Measurements from ENCODE around the gene TSHZ2.

TSHZ2 gene

DNA sequence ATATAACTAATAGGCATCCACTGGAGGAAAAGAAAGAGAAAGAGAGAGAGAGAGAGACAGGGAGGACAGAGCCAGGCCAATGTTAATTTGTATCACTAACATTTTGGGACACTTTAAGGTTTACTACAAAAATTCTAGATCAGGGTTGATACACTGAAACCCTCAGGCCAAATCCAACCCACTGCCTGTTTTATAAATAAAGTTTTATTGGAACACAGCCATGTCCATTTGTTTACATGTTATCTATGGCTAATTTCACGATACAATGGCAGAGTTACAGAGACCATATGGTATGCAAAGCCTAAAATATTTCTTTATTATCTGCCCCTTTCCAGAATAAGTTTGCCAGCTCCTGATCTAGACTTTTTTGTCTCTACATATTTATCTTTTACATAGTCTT, 357.6 kb downstream of the TSHZ2 start:
- no peak for DNase-seq

DNA sequence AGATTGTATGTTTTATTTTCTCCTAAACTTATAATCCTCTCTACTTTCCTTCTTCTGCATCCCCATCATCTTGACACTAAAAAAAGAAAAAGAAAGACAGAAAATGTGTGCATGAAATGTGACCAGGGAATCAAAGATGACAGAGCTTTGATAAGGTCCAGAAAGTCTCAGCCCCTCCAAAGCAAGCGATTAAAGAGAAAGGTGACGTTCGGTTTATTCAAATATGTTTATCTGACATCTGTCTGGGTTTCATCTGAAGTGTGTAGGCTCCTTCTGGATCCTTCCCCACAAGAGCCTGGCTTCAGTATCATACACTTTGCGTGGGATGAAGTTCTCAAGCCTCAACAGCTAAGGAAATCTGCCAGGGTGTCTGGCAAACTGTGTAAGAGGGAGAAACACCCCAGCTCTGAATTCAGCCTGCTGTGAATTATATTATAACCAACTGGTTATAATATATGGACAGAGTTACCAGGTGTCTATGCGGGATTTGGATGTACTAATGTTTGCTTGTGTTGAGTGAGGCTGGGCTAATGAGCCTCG, 358.5 kb downstream of the TSHZ2 start:
- DNase-seq = no peak

DNA sequence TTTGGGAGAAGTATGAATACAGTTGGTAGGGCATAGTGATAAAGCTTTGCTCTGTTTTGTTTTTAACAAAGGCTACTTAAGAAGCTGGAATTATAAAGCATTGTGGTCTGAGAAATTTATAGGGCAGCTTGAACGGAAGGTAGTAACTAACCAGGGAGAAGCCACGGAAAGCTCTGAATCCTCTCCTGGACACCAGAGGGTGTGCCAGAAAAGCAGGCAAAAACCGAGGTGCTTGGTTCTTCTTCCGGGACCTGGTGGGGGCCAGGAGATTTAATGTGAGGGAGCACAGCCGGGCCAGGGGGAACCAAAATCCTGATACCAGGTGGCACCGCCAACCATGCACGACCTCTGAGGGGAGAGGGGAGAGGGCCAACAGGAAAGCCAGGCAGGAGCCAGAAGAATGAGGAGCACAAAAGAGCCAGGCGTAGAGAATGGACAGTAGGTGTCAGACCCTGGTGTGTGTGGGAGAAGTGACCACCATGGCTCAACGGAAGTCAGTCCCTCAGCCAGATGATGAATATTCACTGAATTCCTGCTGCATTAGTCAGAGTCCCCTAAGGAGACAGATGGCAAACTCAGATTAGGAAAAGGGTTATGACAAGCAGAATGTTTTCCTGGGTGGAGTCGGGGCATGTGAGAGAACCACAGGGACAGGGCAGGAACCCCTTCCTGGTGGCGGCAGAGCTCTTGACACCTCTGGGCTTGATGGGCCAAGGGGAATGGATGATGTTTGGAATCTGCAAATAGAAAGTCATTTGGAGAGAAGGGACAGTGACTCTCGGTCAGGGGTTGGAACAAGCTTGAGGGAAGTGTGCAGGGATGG, 359.2 kb downstream of the TSHZ2 start:
- DNase-seq = no peak

DNA sequence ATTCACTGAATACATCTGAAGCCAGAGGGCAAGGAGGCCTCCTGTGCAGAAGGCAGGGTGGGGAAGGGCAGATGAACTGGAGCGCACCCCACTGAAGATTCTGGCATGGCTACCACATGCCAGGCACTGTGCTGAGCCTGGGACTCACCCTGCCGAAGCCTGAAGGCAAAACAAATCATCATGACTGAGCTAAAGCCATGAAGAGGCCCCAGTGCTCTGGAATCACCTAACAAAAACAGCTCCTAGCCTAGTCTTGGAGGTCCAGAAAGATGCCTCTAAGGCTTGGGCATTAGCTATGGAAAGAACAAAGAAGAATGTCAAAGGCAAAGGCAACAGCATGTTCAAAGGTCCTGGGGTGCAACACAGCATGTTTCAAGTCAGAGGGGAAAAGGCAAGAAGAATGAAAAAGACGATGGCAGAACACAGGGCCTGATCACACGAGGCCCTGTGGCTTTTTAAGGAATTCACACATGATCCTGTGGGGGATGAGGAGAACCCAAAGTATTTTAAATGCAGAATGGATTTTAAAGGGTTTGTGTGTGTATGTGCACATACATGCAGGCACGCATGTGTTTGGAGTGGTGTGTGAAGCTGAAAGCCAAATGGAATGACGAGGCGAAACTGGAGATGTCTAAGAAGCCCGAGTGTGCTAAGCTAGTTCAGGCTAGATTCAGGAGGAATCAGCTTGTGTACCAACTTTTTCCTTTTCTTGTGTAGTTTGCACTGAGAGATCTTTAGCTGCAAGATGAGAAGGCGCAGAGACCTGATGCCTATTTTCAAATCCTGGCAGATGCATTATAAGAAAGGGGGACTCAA, 360.1 kb downstream of the TSHZ2 start:
- no peak for DNase-seq

DNA sequence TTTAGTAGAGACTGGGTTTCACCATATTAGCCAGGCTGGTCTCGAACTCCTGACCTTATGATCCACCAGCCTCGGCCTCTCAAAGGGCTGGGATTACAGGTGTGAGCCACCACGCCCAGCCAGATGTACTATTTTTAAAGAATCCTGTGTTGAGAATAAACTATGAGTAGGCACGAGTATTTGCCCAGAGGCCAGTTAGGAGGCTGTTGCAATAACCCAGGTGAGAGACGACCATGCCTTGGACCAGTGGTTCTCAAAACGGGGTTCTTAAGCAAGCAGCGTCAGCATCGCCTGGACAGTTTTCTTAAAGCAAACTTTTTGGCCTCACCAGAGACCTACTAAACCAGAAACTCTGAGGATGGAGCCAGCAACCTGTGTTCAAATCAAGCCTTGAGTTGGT, 362.7 kb downstream of the TSHZ2 start:
- no peak for DNase-seq

DNA sequence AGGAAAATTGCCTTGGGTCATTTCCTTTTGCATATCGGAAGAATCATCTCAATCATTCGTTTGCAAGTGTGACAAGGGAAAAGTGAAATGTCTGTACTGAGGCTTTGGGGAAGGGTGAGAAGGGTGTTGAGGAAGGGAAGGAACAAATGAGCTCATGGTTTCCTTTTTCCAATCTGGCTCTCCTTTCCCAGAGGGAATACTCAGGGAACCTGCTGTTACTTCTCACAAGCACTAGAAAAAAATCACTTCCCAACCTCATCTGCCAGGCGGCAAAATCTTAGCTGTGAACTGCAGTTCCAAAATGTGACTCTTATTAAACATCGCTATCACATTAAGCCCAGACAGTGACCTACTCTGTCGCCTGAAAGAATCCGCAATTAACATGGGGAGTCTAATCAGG, 363.4 kb downstream of the TSHZ2 start:
- no peak for DNase-seq

DNA sequence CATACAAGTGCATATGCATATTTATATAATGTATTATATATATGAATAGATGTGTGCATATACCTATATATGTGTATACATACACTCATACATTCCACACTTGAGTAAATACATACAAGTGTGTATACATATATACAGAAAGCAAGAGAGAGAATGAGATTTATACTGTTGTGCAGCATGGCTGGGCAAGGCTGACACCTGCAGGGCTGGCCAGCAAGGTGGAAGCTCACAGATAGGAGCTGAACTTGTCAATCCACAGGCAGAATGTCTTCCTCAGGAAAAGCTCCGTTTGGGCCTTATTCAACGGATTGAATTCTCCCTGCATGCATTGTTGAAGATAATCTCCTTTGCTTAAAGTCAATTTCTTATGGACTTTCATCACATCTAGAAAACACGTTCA, 364.7 kb downstream of the TSHZ2 start:
- DNase-seq = no peak

DNA sequence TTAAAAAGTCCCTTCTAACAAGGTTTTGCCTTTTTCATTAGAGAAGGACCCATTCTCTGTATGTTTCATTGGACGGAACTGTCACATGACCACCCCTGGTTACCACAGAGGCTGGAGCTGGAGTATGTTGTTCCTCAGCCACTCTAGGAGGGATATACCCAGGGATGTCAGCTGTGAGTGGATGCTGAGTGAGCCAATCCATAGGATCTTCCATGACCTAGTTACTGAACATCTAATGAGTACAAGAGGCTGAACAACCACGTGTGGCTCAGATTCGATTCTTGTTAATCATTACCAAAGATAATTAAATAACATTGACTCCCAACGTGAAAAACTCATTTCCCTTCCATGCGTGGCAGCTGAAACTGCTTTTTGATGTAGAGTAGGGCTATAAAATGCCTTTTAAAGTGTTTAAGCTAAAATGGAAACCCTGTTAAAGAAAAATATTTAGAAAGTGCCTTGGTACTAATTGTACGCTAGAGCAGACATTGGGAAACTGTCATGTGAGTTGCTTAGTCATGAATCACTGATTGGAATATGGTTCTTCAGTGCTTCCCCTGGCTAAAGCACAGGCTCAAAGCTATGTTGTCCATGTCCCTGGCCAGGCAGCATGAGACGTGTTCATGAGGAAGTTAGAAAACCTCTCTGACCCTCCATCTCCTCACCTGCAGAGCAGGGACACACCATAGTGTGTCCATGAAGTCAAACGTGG, 365.4 kb downstream of the TSHZ2 start:
- DNase-seq = no peak

DNA sequence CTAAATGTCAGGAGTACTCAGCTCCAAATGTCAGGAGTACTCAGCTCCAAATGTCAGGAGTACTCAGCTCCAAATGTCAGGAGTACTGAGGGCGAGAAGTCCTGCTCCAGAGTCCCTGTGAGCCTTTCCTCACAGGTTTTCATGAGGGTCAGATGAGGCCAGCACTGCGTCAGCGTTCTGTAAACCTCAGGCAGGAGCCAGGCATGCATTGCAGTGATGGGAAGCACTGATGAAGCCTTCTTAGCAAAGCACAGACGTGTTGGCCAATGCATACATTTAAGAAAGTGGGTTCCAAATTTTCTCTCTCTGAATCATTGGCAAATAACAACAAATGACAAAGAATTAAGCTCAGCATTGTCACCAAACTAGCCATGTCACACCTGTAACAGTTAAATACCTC, 366.6 kb downstream of the TSHZ2 start:
- DNase-seq = no peak

DNA sequence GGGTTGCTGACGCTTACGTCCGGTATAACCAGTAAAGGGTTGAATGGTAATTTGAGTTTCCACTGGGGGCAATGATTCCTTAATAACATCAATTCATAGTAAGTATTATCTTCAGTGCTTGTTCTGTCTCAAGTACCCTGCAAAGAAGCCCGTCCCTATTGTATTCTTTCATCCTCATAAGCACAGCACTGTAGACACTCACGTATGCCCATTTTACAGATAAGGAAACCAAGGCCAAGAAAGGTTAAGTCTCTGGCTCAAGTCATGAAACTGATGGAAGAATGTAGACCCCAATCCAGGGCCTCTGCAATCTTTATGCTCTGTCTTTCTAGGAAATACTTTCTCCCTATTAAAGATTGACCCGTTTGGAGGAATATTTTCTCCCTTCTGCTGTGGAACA, 370.3 kb downstream of the TSHZ2 start:
- no peak for DNase-seq

DNA sequence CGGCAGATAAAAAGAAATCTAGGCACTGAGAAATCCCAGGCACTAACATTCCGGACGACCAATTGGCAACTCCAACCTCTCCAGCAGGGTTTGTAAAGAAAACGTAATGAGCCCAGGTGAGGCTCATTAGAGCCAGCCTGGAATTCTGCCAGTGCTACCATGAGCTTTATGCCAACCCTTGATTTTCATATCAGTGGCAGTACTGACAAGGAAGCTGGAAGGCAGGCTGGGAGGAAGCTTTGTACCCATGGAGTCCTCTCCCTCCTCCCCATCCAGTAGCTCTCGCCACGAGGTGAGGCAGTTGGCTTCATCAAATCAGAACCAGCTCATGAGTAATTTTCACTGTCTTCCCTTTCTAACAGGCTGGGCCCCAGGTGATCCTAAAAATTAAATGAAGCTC, 371.3 kb downstream of the TSHZ2 start:
- no peak for DNase-seq

DNA sequence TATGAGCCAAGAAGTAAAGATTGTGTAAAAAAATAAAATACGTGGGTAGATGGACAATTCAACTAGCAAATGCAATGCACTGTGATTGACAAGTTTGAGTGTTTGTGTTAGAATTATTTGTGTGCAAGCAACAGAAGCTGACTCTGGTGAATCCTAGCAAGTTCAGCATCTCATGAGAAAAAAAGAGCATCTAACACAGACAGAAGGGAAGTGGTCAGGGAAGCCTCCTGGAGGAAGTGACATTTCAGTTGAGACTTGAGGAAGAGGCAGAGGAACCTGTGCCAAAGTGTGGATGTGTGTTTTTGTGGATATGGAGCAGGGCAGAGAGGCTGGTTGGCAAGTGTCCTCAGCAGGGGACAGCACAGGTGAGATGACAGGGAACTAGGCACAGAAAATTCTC, 372.7 kb downstream of the TSHZ2 start:
- DNase-seq = no peak

DNA sequence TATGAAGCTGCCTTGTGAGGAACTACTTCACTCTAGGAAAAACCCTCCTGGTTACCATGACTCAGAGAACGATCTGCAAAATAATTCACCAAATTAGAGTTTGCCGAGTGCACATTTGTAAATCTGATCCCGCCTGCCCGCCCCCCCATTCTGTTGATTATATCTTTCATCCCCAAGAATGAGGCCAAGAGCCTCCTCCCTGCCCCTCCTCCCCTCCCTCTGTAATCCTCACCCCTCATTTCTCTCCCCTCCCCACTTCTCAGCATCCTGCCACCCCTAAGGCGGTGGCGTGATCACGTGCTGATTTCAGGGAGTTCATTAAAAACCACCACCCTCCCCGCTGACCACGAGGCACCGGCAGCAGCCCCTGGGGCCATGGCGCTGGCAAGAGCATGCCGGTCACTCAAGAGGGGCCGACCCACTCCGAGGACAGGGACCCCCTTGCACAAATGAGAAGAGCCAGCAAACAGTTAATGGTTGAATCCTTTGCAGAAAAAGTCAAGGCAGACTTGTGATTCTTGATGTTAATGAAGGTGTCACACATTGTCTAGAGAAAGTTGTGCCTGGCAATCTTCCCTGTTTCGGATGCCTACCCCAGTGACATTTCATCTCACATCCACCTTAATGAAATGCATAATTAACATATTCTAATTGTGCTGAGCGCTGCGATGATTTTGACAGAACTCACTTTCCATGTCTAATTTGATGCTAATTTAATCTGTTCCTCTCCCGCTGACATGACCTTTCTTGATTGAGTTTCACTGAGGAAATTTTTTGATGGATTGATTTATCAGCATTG, 373.6 kb downstream of the TSHZ2 start:
- DNase-seq = no peak

DNA sequence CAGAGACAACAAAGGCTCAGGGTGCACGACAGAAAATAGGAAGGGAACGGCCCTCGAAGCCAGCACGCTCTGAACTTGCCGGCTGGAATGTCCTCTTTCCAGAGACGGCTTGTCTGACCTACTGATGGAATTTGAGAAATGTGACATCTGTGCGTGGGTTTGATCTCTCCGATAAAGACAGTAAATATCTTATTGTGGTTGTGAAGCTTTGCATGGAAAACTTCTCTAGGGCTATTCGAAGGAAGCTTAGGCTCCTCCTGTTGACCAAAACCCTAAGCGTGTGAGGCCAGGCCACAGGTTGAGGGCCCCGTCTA, 374.1 kb downstream of the TSHZ2 start:
- no peak for DNase-seq

DNA sequence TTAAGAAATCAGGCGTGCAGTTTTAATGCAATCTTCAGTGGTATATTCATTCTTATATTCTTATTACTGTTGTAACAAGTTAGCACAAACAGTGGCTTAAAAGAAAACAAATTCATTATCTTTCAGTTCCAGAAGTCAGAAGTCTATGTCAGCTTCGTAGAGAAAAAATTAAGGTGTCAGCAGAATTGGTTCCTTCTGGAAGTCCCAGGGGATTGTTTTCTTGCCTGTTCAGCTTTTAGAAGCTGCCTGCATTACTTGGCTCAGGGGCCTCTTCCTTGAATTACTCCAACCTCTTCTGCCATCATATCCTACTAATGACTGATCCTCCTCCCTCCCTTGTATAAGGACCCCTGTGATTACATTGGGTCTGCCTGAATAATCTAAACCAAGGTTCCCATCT, 377.6 kb downstream of the TSHZ2 start:
- DNase-seq = no peak

DNA sequence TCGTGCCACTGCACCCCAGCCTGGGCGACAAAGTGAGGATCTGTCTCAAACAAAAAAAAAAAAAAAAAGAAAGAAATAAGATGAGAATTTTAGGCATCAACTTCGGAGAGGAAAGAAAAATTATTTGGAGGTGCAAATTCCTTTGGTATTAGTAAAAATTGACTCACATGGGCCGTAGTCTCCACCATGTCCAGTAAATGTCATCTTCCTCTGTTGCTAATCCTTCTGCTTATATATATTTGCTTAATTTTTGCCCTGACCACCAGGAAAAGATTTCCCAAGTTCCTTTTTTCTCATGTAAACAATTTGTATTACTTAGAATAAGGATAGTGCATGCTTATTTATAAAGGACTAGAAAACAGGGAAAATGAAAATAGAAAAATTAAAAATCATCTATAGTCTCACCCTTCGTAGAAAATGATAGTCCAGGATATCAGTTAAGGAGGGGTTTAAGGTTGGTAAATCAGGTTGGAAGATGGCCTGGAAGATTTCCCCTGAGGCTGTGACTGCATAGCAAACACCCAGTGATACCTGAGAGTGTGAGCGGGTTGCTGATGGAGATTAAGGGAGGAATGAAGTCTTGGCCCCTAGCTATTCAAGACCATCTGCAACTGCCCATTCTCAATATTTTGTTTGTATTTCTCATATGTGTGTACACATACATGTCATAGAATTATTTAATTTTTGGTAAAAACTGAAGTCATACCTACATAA, 380.7 kb downstream of the TSHZ2 start:
- DNase-seq = no peak

DNA sequence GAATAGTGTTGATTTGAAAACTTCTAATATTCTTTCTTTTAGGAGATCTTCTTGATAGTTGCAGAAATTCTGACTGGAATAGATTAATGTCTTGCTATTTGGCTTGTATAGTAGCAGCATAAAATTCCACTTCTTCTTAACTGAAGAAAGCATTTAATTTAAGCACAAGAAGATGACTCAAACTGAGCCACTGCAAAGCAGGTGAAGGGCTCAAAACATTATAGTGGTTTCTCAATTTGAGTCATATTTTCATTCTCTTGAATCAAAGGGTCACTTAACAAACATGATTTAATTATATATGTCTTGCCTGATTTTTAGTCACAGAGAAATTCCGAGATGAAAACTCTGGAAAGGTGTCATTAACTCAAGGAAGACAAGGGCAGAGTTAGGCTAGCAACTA, 382.2 kb downstream of the TSHZ2 start:
- no peak for DNase-seq

DNA sequence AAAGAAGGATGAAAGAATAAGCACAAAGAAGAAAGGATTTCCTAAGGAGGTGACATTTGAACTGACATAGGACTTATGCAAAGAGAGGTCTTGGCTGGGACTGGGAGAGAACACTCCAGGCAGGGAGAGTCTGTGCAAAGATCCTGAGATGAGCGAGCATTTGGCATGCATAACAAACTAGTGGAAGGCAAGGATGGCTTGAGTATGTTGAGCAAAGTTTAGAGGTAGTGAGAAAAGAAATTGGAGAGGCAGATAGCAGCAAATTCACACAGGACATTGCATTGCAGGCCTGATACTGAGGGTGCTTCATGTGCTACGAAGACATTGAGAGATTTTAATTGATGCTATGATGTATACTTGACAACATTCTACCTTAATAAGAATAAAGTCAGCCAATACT, 383.6 kb downstream of the TSHZ2 start:
- no peak for DNase-seq

DNA sequence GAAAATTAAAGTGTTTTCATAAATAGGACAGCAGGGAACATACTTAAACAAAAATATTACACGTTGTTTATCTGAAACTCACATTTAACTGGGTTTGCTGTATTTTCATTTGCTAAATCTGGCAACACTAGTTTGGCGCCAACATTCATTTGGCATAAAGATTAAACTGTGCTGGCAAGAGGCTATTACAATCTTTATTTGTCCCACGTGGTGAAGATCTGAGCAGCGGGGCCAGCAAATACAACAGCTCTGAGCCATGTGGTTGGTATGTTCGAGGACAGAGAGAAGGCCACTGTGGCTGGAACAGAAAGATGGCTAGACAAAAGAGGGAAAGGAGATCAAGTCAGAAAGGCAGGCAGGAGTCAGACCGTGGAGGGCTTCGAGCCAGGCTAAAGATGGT, 387.3 kb downstream of the TSHZ2 start:
- no peak for DNase-seq

DNA sequence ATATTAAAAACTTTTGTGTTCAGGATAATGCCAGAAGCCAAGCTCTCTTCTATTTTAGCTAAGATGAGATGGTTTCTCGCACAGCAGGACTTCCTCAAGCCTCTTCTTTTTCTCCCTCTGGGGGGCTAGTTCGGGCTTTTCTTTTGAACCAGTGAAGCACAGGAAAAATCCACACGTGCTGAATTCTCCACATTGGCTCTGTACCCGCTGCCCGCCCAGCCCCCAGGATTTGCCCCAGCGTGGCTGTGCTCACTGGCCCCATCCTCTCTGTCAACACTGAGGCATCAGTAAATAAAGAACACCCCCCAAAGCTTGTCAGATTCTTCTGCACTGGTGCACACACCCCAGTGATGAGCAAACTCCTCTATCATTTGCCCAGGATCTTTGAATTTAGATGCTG, 388.7 kb downstream of the TSHZ2 start:
- no peak for DNase-seq

DNA sequence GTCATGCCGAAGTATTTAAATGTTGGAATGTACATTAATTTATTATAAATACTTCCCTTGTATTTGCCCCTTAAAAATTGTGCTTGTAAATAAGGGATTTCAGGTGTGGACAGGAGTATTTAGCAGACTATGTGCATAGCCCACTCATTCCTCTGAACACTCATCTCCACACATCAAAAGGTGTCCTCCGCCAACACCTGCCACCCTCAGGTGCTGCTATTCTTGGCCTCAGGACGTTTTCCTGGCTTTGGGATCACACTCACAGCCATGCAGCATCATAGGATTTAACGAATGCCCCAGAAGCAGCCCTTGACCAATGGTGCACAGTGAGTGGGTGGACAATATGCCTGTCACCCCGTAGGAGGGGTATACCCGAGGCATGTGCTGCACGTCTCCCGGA, 390.6 kb downstream of the TSHZ2 start:
- no peak for DNase-seq

DNA sequence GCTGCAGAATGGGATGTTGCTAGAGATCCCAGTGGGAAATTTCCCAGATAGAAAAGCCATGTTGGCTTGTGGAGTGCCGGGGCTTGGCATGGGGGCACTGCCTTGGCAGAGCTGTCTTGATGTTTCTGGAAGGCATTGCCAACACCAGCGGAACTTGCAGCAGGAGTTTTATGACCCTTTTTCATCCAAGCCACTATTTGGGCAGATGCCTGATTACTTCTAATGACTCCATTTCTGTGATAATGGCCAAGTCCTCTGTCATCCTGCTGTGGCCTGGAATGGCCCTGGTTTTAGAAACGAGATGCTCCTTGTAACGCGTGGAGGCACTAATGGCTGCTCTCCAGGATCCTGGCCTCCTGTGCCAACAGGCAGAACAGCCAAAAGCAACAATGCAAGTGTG, 392.5 kb downstream of the TSHZ2 start:
- DNase-seq = no peak
